Inferior parietal cortex (tissue), 1 donor: ENCODE measurements around the gene COL1A2.

Source experiments
- DNase-seq: peaks from one replicate; pipeline ENCODE4 v3.0.0-alpha.2; 2016; ENCODE audit errors: extremely low spot score

COL1A2 gene

GRCh38 chr7:94434042-94434441, 39.3 kb downstream of the COL1A2 start:
- DNase-seq, result no peak

GRCh38 chr7:94436018-94436604, 41.4 kb downstream of the COL1A2 start:
- peak; percentile 89 for DNase-seq

- no peak for DNase-seq
These were observed 42.0 kb downstream of the COL1A2 start for GRCh38 chr7:94436700-94437099.

- DNase-seq, result no peak
These were observed 45.2 kb downstream of the COL1A2 start for GRCh38 chr7:94439893-94440381.

GRCh38 chr7:94440451-94441039, 45.9 kb downstream of the COL1A2 start:
- DNase-seq, result peak; percentile 12

GRCh38 chr7:94441138-94441537, 46.4 kb downstream of the COL1A2 start:
- no peak for DNase-seq

GRCh38 chr7:94442639-94443038, 47.9 kb downstream of the COL1A2 start:
- DNase-seq, result no peak

GRCh38 chr7:94444813-94445212, 50.1 kb downstream of the COL1A2 start:
- no peak for DNase-seq

- DNase-seq, result no peak
These were observed 51.0 kb downstream of the COL1A2 start for GRCh38 chr7:94445696-94446194.

GRCh38 chr7:94446308-94446707, 51.6 kb downstream of the COL1A2 start:
- DNase-seq, result no peak

GRCh38 chr7:94449151-94449725, 54.5 kb downstream of the COL1A2 start:
- DNase-seq, result peak; percentile 72

- DNase-seq, result no peak
These were observed 55.5 kb downstream of the COL1A2 start for GRCh38 chr7:94450044-94450697.

GRCh38 chr7:94451187-94451586, 56.5 kb downstream of the COL1A2 start:
- no peak for DNase-seq

- DNase-seq, result no peak
These were observed 57.5 kb downstream of the COL1A2 start for GRCh38 chr7:94452239-94452638.

- no peak for DNase-seq
These were observed 59.2 kb downstream of the COL1A2 start for GRCh38 chr7:94453898-94454297.

- no peak for DNase-seq
These were observed 63.3 kb downstream of the COL1A2 start for GRCh38 chr7:94458041-94458440.

GRCh38 chr7:94466516-94466915, 71.8 kb downstream of the COL1A2 start:
- no peak for DNase-seq

GRCh38 chr7:94471604-94472003, 76.9 kb downstream of the COL1A2 start:
- DNase-seq, result no peak

- no peak for DNase-seq
These were observed 77.9 kb downstream of the COL1A2 start for GRCh38 chr7:94472608-94473007.

- no peak for DNase-seq
These were observed 81.7 kb downstream of the COL1A2 start for GRCh38 chr7:94476251-94476840.

- no peak for DNase-seq
These were observed 83.2 kb downstream of the COL1A2 start for GRCh38 chr7:94477878-94478277.

- no peak for DNase-seq
These were observed 84.0 kb downstream of the COL1A2 start for GRCh38 chr7:94478648-94479214.
